Measurements from ENCODE around the gene KLHL40. TPM values are rescaled to one million over a fixed set of nuclear protein-coding genes. Genes with fewer than 3 reads are reported as not detected.

Gene KLHL40
- total and polyA plus RNA-seq, 9 of the 15 experiments (the other 6 are each of a cell fraction or from before 2014, with no cell fraction given) = not detected

DNA sequence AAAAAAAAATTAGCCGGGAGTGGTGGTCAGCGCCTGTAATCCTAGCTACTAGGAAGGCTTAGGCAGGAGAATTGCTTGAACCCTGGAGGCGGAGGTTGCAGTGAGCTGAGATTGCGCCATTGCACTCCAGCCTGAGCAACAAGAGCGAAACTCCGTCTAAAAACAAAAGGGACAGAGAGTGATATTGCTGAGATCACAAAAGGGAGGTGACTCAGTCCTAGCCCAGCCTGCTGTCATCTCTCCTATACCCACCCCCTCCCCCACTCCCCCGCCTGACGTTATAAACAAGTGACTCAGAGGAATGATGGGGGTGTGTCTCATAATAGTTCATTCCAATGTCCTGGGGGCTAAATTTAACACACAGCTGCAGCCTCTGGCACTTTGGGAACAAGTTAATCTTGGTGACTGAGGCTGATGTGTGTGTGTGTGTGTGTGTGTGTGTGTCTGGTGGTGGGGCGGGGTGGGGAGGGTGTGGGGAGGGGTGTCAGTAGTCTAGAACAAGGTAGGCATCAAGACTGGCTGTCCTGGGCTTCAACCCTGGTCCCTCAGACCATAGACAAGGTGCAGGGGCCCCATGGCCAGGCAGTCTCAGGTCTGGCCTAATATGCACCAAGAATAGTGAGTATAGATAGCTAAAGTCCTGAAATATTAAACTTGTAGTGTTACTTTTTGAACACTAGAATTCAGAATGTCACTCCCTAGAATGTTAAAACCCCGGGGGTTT is 1.3 kb upstream of the KLHL40 start (continued):
- TF ChIP-seq ZNF140 (CRISPR knock-in tag; IDR thresholded peaks at IDR 0.05) (no peak), ARID2 (IDR thresholded peaks at IDR 0.05) (no peak), ZNF583 (CRISPR knock-in tag; IDR thresholded peaks at IDR 0.05) (no peak), MAZ (CRISPR knock-in tag; conservative IDR thresholded peaks at IDR 0.05 in 1 of 2, IDR thresholded peaks at IDR 0.05 in 1 of 2) (no peak), SPI1 (IDR thresholded peaks at IDR 0.05; ENCODE audit: borderline replicate concordance, low read depth, low read length) (no peak), NR4A1 (CRISPR knock-in tag; IDR thresholded peaks at IDR 0.05) (no peak), NR4A1 (tag; IDR thresholded peaks at IDR 0.05) (no peak), ZNF699 (CRISPR knock-in tag; IDR thresholded peaks at IDR 0.05; ENCODE audit: insufficient replicate concordance) (no peak), CHCHD3 (CRISPR knock-in tag; IDR thresholded peaks at IDR 0.05) (no peak), ZNF197 (CRISPR knock-in tag; IDR thresholded peaks at IDR 0.05; ENCODE audit: low read depth) (no peak), HDAC3 (IDR thresholded peaks at IDR 0.05; ENCODE audit: borderline replicate concordance, partially characterized antibody) (no peak), HDAC1 (IDR thresholded peaks at IDR 0.05) (0 out of 4 replicates have a peak, but pooled peaks of 1 of the 2 experiments have one; percentile 20), EWSR1 (IDR thresholded peaks at IDR 0.05; ENCODE audit: borderline replicate concordance, low read depth, partially characterized antibody) (no peak)
- TF ChIP-seq, protein P1, sequence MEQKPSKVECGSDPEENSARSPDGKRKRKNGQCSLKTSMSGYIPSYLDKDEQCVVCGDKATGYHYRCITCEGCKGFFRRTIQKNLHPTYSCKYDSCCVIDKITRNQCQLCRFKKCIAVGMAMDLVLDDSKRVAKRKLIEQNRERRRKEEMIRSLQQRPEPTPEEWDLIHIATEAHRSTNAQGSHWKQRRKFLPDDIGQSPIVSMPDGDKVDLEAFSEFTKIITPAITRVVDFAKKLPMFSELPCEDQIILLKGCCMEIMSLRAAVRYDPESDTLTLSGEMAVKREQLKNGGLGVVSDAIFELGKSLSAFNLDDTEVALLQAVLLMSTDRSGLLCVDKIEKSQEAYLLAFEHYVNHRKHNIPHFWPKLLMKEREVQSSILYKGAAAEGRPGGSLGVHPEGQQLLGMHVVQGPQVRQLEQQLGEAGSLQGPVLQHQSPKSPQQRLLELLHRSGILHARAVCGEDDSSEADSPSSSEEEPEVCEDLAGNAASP (IDR thresholded peaks at IDR 0.05) = no peak
- TF ChIP-seq, protein P2, sequence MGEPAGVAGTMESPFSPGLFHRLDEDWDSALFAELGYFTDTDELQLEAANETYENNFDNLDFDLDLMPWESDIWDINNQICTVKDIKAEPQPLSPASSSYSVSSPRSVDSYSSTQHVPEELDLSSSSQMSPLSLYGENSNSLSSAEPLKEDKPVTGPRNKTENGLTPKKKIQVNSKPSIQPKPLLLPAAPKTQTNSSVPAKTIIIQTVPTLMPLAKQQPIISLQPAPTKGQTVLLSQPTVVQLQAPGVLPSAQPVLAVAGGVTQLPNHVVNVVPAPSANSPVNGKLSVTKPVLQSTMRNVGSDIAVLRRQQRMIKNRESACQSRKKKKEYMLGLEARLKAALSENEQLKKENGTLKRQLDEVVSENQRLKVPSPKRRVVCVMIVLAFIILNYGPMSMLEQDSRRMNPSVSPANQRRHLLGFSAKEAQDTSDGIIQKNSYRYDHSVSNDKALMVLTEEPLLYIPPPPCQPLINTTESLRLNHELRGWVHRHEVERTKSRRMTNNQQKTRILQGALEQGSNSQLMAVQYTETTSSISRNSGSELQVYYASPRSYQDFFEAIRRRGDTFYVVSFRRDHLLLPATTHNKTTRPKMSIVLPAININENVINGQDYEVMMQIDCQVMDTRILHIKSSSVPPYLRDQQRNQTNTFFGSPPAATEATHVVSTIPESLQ (CRISPR knock-in tag; IDR thresholded peaks at IDR 0.05) = no peak
- TF ChIP-seq, protein P3, sequence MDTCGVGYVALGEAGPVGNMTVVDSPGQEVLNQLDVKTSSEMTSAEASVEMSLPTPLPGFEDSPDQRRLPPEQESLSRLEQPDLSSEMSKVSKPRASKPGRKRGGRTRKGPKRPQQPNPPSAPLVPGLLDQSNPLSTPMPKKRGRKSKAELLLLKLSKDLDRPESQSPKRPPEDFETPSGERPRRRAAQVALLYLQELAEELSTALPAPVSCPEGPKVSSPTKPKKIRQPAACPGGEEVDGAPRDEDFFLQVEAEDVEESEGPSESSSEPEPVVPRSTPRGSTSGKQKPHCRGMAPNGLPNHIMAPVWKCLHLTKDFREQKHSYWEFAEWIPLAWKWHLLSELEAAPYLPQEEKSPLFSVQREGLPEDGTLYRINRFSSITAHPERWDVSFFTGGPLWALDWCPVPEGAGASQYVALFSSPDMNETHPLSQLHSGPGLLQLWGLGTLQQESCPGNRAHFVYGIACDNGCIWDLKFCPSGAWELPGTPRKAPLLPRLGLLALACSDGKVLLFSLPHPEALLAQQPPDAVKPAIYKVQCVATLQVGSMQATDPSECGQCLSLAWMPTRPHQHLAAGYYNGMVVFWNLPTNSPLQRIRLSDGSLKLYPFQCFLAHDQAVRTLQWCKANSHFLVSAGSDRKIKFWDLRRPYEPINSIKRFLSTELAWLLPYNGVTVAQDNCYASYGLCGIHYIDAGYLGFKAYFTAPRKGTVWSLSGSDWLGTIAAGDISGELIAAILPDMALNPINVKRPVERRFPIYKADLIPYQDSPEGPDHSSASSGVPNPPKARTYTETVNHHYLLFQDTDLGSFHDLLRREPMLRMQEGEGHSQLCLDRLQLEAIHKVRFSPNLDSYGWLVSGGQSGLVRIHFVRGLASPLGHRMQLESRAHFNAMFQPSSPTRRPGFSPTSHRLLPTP (IDR thresholded peaks at IDR 0.05; ENCODE audit: borderline replicate concordance, extremely low read depth, insufficient read length) = no peak
- TF ChIP-seq, protein P4, sequence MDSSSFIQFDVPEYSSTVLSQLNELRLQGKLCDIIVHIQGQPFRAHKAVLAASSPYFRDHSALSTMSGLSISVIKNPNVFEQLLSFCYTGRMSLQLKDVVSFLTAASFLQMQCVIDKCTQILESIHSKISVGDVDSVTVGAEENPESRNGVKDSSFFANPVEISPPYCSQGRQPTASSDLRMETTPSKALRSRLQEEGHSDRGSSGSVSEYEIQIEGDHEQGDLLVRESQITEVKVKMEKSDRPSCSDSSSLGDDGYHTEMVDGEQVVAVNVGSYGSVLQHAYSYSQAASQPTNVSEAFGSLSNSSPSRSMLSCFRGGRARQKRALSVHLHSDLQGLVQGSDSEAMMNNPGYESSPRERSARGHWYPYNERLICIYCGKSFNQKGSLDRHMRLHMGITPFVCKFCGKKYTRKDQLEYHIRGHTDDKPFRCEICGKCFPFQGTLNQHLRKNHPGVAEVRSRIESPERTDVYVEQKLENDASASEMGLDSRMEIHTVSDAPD (CRISPR knock-in tag; IDR thresholded peaks at IDR 0.05) = no peak
- TF ChIP-seq, protein P5, sequence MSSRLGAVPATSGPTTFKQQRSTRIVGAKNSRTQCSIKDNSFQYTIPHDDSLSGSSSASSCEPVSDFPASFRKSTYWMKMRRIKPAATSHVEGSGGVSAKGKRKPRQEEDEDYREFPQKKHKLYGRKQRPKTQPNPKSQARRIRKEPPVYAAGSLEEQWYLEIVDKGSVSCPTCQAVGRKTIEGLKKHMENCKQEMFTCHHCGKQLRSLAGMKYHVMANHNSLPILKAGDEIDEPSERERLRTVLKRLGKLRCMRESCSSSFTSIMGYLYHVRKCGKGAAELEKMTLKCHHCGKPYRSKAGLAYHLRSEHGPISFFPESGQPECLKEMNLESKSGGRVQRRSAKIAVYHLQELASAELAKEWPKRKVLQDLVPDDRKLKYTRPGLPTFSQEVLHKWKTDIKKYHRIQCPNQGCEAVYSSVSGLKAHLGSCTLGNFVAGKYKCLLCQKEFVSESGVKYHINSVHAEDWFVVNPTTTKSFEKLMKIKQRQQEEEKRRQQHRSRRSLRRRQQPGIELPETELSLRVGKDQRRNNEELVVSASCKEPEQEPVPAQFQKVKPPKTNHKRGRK (tag; IDR thresholded peaks at IDR 0.05) = no peak
